ENCODE data around the gene MRI1.
"Not testable (repeated sequence)": the region's sequence is repeated elsewhere in the genome, so short reads cannot be mapped to it uniquely, and the experiment has no call there.

The MRI1 gene

DNA sequence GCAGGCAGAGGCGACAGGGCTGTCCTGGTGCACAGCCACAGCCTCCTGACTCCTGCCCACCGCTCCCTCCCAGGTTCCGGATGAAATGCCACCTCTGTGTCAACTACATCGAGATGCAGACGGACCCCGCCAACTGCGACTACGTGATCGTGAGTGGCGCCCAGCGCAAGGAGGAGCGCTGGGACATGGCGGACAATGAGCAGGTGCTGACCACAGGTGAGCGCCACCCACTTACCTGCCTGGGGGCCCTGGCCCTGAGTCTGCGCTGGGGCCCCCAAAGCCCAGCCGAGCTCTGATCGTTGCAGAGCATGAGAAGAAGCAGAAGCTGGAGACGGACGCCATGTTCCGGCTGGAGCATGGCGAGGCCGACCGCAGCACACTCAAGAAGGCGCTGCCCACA is 5.5 kb upstream of the MRI1 start:
- DNase-seq (ENCODE audit: low read depth in 3 of 3, low spot score in 1 of 3) = no peak

DNA sequence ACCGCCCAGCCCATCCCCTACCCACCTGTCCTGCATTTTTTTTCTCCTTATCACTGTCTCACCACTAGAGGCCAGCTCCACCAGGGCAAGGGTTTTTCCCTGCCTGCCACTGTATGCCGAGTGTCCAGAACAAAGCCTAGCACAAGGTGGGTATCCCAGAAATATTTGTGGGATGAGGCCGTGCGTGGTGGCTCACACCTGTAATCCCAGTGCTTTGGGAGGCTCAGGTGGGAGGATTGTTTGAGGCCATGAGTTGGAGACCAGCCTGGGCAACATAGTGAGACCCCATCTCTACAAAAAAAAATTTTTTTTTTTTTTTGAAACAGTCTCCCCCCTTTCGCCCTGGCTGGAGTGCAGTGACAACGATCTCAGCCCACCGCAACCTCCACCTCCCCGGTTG is 2.9 kb upstream of the MRI1 start:
- DNase-seq (ENCODE audit: low read depth in 3 of 3, low spot score in 1 of 3) = no peak

DNA sequence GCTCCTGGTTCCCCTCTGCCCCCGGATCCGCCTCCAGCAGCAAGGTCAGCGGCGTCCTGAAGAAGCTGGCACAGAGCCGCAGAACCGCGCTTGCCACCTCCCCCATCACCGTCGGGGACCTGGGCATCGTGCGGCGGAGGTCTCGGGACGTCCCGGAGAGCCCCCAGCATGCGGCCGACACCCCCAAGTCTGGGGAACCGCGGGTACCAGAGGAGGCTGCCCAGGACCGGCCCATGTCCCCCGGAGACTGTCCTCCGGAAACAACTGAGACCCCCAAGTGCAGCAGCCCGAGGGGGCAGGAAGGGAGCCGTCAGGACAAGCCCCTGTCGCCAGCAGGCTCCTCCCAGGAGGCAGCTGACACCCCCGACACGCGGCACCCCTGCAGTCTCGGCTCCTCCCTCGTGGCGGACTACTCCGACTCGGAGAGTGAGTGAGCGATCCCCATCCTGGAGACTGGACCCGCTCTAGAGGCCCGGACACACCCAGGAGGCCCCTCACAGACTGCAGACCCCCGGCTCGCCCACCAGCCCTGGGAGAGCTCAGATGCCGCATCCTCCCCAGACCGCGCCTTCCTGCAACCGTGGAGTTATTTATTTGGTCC is 1.6 kb upstream of the MRI1 start:
- DNase-seq (ENCODE audit: low read depth in 3 of 3, low spot score in 1 of 3) = no peak

DNA sequence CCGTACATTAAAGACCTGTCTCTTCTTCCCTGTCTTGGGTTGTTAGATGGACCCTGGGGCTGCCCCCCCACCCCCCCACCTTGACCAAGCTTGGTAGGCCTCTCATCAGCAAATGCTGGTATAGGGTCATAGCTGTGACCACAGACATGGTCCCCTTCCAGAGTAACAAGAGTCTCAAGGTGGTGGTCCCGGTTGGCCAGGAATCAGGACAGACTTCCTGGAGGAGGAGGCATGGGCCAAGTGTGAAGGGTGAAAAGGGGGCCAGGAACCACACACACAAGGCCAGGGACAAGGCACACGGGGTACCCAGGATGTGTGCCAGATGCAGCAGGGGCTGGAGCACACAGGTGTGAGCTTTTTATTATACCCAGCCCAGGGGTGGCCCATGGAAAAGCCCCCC is 1.1 kb upstream of the MRI1 start:
- DNase-seq (ENCODE audit: low read depth in 3 of 3, low spot score in 1 of 3) = no peak

DNA sequence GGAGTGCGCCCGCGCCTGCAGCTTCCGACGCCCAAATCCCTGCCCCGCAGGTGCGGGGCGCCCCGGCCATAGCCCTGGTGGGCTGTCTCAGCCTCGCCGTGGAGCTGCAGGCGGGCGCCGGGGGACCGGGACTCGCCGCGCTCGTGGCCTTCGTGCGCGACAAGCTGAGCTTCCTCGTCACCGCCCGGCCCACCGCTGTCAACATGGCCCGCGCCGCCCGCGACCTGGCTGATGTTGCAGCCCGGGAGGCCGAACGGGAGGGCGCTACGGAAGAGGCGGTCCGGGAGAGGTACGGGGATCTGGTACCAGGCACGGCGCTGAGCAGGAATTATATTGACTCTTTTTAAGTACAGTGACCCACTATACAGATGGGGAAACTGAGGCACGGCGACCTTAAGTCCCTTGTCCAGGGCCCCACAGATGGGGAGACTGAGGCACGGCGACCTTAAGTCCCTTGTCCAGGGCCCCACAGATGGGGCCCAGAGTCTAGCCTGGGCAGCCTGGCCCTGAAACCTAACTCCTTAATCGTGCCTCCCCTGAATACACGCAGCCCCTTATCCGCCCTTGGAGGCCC is 586 bp downstream of the MRI1 start:
- DNase-seq (ENCODE audit: low read depth in 3 of 3, low spot score in 1 of 3) = peak in 1 of 3 donors; percentile 22

DNA sequence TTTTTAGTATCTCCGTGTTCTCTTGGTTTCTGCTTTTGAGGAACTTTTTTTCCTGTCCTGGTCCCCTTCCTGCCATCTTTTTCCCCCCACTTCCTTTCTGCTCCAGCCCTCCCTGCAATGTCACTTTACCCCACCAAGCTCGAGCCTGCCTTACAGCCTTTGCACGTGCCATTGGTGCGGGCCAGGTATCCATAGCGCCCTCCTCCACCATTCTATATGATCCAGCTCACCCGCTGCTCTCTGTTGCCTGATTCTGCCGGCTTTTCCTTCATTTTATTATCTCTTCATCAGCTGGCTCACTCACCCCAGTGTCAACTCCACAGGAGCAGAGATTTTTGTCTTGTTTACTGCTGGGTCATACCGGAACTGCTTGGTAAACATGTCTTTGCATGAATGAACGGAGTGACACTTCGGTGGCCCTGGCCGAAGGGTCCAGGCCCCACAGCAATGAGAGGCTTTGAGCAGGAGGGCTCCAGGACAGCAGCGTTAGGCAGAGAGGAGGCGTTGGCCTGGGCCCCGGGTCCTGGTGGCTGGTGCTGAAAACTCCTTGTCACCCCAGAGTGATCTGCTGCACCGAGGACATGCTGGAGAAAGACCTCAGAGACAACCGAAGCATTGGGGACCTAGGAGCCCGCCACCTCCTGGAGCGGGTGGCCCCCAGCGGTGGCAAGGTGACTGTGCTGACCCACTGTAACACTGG is 1.2 kb downstream of the MRI1 start:
- DNase-seq (ENCODE audit: low read depth in 3 of 3, low spot score in 1 of 3) = no peak

DNA sequence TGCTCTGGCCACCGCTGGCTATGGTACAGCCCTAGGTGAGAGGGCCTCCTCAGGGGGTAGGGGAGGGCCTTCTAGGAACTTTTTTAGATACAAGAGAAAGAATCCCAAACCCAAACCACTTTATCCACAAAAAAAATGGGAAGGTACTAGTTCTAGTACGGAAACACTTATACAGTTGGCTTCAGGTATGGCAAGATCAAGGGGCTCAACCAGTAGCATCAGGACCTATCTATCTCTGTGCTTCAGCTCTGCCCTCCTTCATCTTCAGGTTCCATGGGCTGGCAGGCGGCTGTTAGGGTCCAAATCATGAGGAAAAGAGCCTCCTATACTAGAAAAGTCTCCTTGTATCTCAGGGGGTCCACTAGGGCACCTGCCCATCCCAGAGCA is 1.8 kb downstream of the MRI1 start:
- DNase-seq (ENCODE audit: low read depth in 3 of 3, low spot score in 1 of 3) = no peak

DNA sequence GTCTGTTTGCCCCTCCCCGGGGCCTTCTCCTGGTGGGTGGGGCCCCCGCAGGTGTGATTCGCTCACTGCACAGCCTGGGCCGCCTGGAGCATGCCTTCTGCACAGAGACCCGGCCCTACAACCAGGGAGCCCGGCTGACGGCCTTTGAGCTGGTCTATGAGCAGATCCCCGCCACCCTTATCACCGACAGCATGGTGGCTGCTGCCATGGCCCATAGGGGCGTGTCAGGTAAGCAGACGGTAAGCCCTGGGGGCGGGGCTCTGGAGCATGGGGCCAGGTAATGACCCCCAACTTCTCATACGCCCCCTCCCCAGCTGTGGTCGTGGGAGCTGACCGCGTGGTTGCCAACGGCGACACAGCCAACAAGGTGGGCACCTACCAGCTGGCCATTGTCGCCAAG is 4.2 kb downstream of the MRI1 start:
- DNase-seq (ENCODE audit: low read depth in 3 of 3, low spot score in 1 of 3) = no peak

DNA sequence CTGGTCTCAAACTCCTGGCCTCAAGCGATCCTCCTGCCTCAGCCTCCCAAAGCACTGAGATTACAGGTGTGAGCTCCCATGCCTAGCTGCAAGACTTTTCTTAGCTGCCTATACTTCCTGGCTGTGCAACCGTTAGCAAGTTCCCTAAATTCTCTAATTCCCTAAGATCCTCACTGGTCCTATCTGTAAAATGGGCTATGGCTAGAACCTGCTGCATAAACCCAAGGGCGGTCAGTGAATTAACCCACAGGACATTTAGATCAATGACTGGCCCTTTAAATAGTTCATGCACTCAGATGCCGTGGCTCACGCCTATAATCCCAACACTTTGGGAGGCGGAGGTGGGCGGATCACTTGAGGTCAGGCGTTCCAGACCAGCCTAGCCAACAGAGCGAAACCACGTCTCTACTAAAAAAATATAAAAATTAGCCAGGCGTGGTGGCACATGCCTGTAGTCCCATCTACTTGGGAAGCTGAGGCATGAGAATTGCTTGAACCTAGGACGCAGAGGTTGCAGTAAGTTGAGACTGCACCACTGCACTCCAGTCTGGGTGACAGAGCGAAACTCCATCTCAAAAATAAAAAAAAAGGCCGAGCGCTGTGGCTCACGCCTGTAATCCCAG is 5.8 kb downstream of the MRI1 start:
- no peak for DNase-seq (ENCODE audit: low read depth in 3 of 3, low spot score in 1 of 3)

DNA sequence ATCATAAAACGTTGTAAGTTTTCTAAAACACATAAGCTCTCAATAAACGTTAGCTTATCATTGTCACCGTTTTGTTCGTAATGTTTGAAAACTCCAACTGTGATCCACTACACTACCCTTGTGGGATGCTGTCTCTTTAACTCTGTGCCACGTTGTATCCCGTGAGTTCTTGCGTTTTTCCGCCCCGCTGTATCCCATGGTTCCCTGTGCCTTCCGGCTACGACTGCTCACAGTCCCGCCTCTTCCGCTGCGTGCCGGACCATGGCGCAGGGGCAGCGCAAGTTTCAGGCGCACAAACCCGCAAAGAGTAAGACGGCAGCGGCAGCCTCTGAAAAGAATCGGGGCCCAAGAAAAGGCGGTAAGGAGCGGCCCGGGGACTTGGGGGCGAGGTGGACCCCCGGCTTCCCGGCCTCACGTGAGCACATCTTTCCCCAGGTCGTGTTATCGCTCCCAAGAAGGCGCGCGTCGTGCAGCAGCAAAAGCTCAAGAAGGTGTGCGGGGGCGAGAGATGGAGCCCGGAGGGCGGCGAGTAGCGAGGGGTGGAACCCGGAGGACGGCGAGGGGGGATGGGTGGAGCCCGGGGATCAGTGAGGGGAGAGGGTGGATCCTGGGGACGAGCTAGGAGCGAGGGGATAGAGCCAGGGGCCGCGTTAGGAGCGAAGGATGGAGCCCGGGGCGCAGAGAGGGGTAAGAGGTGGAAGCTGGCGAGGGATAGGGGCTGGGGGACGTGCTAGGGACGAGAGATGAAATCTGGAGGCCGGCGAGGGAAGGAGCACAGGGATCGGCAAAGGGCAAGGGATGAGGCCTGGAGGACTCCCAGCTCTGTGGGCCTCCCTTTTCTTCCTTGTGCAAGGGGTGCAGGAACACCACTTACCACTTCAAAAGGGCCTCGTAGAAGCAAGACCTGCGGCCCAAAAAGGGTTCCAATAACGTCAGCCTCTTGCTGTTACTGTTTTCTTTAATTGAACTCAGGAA is 10.2 kb downstream of the MRI1 start, which contains the start of gene C19orf53:
C19orf53 (plus strand) TSS at position 240 of the 975 bp plus-strand sequence; CDS start at position 262, 22 bp downstream.
- peak; percentile 54 to 76 (median 60) for DNase-seq (ENCODE audit: low read depth in 3 of 3, low spot score in 1 of 3)

DNA sequence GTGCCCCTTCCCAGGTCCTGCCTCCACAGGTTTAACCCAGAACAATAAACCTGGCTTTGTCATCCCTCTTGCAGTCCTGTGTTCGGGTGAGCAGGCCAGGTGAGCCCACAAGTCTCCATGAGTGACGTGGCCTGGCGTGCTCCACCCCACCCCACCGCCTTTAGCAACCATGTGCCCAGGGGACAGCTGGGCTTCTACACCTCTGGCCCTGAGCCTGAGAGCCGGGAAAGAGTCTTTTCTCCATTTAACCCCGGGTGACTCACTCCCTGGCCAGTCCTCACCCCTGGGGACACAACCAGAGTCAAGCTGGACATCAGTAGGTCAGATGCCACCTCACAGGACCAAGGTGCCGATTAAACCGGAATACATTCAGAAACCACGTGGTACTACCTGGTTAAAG is 14.1 kb downstream of the MRI1 start:
- no peak for DNase-seq (ENCODE audit: low read depth in 3 of 3, low spot score in 1 of 3)

DNA sequence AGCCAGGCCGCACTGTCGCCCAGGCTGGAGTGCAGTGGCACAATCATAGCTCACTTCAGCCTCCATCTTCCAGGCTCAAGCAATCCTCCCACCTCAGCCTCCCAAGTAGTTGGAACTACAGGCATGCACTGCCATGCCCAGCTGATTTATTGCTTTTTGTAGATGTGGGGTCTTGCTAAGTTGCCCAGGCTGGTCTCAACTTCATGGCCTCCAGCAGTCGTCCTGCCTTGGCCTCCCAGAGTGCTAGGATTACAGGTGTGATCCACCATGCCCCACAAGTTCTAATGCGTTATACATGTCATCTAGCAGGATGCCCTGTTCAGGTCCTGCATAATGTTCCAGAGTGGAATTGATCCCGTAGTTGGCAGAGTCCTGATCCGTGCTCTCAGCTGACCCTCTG is 14.5 kb downstream of the MRI1 start:
- DNase-seq (ENCODE audit: low read depth in 3 of 3, low spot score in 1 of 3) = no peak

DNA sequence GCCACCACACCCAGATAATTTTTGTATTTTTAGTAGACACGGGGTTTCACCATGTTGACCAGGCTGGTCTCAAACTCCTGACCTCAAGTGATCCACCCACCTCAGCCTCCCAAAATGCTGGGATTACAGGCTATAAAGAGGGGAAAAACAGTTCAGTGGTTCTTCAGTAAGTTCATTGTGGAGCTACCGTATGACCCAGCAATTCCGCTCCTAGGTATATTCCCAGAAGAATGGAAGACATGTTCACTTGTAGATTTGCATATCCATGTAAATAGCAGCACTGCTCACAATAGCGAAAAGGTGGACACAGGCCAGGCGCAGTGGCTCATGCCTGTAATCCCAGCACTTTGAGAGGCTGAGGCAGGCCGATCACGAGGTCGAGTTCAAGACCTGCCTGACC is 15.5 kb downstream of the MRI1 start:
- not testable (repeated sequence) for DNase-seq (ENCODE audit: low read depth in 3 of 3, low spot score in 1 of 3)

DNA sequence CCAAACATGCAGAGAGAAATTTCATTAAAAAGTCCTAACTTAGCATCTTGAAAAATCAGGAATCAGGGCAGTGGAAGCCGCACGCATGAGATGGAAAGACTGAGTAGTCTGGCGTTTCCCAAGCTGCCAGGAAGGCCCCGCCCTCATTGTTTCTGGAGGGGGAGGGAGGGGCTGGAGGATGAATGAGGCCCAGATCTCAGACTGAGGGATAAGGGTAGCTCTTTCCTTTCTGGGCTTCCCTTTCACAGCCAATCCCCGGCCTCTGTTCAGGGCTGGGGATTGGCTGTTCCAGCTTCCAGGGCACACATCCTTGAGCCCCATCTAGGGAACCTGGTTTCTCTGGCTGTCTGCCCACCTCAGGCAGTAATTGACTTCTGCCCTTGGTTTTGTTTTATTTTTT is 17.2 kb downstream of the MRI1 start:
- DNase-seq (ENCODE audit: low read depth in 3 of 3, low spot score in 1 of 3) = no peak

DNA sequence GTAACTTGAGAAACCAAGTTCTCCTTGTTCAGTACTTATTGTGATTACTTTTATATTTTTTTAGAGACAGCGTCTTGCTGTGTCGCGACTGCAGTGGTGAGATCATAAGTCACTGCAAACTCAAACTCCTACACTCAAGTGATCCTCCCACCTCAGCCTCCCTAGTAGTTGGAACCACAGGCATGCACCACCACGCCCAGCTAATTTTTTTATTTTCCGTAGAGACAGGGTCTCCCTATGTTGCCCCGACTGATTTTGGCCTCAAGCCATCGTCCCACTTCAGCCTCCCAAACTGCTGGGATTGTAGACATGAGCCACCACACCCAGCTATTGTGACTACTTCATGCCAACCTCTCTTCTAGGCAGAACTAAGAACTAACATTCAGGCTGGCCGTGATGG is 18.2 kb downstream of the MRI1 start:
- DNase-seq (ENCODE audit: low read depth in 3 of 3, low spot score in 1 of 3) = no peak

DNA sequence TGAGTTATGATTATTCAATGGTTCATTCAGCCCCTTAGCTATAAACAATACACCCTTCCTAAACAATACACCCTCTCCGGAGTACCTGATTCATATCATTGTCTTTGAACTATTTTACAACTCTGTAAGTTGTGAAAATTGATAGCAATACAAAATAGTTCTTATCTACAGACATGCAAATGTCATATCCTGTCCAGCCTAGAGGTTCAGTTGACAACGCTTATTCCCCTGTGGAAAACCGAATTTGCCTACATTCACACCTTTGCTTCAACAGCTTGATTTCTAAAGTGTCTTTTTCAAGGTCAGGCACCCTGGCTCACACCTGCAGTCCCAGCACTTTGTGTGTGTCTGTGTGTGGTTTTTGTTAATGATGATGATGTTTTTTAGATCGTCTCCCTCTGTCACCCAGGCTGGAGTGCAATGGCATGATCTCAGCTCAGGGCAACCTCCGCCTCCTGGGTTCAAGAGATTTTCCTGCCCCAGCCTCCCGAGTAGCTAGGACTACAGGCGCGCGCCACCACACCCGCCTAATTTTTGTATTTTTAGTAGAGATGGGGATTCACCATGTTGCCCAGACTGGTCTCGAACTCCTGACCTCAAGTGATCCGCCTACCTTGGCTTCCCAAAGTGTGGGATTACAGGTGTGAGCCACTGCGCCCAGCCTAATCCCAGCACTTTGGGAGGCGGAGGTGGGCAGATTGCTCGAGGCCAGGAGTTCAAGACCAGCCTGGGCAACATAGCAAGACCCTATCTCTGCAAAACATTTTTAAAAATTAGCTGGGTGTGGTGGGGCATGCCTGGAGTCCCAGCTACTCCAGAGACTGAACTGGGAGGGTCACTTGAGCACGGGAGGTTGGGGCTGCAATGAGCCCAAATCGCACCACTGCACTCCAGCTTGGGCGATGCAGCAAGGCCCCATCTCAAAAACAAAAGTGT is 19.5 kb downstream of the MRI1 start:
- DNase-seq (ENCODE audit: low read depth in 3 of 3, low spot score in 1 of 3) = no peak

DNA sequence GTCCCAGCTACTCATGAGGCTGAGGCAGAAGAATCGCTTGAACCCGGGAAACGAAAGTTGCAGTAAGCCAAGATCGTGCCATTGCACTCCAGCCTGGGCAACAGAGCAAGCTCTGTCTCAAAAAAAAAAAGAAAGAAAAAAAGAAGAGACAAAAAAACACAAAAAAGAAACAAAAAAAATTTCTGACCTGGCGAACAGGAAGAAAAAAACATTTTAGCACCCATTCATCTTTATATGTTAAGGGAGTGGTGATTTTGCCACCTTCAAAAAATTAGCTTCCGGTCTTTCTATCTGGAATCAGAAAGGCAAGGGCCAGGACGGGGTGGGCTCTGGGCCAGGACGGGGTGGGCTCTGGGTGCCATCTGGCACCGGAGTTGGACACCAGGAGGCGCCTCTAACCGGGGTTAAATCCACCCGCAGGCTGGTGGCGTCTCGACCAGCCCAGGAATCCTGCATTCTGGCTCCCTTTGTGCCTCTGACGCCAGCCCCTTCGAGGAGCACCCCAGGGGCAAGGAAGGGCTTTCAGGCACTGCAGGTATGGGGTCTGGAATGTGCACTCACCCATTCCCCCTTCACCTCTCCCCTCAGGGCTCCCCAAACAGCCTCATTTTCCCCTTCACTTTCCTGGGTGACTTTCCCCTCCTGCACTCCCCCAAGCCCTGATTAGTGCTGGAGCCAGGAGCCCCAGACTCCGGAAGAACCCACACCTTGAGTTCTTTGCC is 20.6 kb downstream of the MRI1 start:
- DNase-seq (ENCODE audit: low read depth in 3 of 3, low spot score in 1 of 3) = peak; percentile 47 to 61 (median 52)

DNA sequence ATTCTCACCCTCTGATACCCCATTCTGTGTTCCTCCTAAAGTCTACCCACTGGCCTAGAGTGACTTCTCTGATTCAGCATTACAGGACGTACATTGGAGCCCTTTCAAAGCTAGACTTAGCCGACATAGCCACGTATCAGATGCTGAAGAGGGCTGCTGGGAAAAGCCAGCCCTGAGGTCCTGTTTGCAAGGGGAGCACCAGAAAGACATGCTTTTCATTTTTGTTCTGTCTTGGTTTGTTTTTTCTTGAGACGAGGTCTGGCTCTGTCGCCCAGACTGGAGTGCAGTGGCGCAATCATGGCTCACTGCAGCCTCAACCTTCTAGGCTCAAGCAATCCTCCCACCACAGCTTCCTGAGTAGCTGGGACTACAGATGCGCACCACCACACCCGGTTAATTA is 24.7 kb downstream of the MRI1 start:
- DNase-seq (ENCODE audit: low read depth in 3 of 3, low spot score in 1 of 3) = no peak

DNA sequence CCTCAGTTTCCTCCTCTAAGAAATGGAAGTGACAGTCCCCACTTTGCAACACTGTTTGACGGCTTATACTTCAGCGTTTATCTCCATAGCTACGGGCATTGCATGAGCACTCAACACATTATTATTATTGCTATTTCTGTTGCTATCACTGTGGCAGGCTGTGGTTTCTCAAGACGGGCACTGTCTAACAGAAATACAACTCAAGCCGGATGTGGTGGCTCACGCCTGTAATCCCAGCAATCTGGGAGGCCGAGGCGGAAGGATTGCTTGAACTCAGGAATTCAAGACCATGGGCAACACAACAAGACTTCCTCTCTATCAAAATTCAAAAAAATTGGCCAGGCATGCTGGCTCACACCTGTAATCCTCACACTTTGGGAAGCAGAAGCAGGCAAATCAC is 26.0 kb downstream of the MRI1 start:
- no peak for DNase-seq (ENCODE audit: low read depth in 3 of 3, low spot score in 1 of 3)

Data from stimulated activated CD4-positive, alpha-beta T cell treated with anti-CD3 and anti-CD28 coated beads, TNF-alpha, amount 100 ng/mL, for 1 hour (primary cell).